HCT116 (cell line): Measurements from ENCODE around the gene TBCD. TPM values are rescaled to one million over a fixed set of nuclear protein-coding genes. Genes with fewer than 3 reads are reported as not detected.

Experiments
- ATAC-seq: fragments of 200-7000 bp; cut with Tn5 transposase; 2 replicates; pipeline ENCODE4 v1.9.1; 2020; ENCODE audit warnings: mild to moderate bottlenecking, moderate library complexity
- BruUV-seq: library from RNA; stranded (reverse); fragments of 400-500 nt; replicated peaks from 2 replicates; lab custom pipeline; 2021; lab: Mats Ljungman, UMichigan
- CTCF ChIA-PET: fragments of 300-600 bp; sonication (Branson Sonifier 250); formaldehyde crosslinking; loops from one replicate; lab custom pipeline; 2021; ENCODE audit warnings: antibody characterized with exemption; lab: Charles Lee
- POLR2A ChIA-PET: fragments of 300-600, 350-600 bp; sonication (Branson Sonifier 250); formaldehyde crosslinking; loops from one replicate; lab custom pipeline; 2021; ENCODE audit warnings: antibody characterized with exemption; lab: Charles Lee
- RAD21 ChIA-PET, 2 experiments: fragments of 300-600 bp; sonication (Branson Sonifier 250); formaldehyde crosslinking; loops; one replicate each; lab custom pipeline; 2023; ENCODE audit warnings: low total read pairs in 2 of 2; ENCODE audit not compliant: uncharacterized antibody in 2 of 2, unreplicated experiment in 2 of 2, low non-redundant PET in 1 of 2; lab: Charles Lee
- DNase-seq: peaks from one replicate; pipeline ENCODE4 v3.0.0-alpha.2; 2010; ENCODE audit warnings: low read depth, low spot score
- H2AFZ ChIP-seq: fragments of 200-600 bp; shearing (Covaris generic), sonication (generic); 2 replicates; pipeline ENCODE4 v1.6.1; 2017; ENCODE audit warnings: low read depth, mixed run types, mixed read lengths, antibody characterized with exemption, low read length; ENCODE audit not compliant: poor library complexity, severe bottlenecking
- H3K27ac ChIP-seq: 2 replicates; pipeline ENCODE4 v1.5.1; 2012; ENCODE audit warnings: low read depth, low read length
- H3K27me3 ChIP-seq: fragments of 200-600 bp; sonication (generic); 2 replicates; pipeline ENCODE4 v1.6.1; 2016; ENCODE audit warnings: mixed run types, low read length, mixed read lengths; ENCODE audit not compliant: insufficient read depth
- H3K36me3 ChIP-seq, 2 experiments: fragments of 200-500 bp in 1 of 2; fragments of 200-600 bp in 1 of 2; sonication (Bioruptor generic) in 1 of 2; sonication (generic) in 1 of 2; 2 replicates each; pipeline versions ENCODE4 v1.5.1 to v1.6.1; 2014 to 2016; ENCODE audit warnings: low read length in 2 of 2, inconsistent platforms in 1 of 2, mixed read lengths in 1 of 2, mixed run types in 1 of 2; ENCODE audit not compliant: insufficient read depth in 2 of 2, control insufficient read depth in 1 of 2
- H3K4me1 ChIP-seq, 2 experiments: fragments of 200-600 bp in 1 of 2; sonication (generic) in 1 of 2; 2 replicates each; pipeline versions ENCODE4 v1.5.1 to v1.6.1; 2012 to 2017; ENCODE audit warnings: low read length in 2 of 2, inconsistent platforms in 1 of 2, mild to moderate bottlenecking in 1 of 2, mixed read lengths in 1 of 2, mixed run types in 1 of 2, moderate library complexity in 1 of 2; ENCODE audit not compliant: insufficient read depth in 2 of 2, control insufficient read depth in 1 of 2
- H3K4me2 ChIP-seq: fragments of 200-600 bp; sonication (generic); 2 replicates; pipeline ENCODE4 v1.6.1; 2017; ENCODE audit warnings: mixed run types, low read length, mixed read lengths
- H3K4me3 ChIP-seq, 2 experiments: fragments of 200-600 bp in 1 of 2; sonication (generic) in 1 of 2; replicated peaks in 1 of 2; 2 replicates each; pipeline ENCODE4 v1.5.1; 2011 to 2016; ENCODE audit warnings: low read length in 2 of 2, control low read depth in 1 of 2, low read depth in 1 of 2, mild to moderate bottlenecking in 1 of 2, mixed read lengths in 1 of 2, mixed run types in 1 of 2
- H3K79me2 ChIP-seq: fragments of 200-600 bp; sonication (generic); 2 replicates; pipeline ENCODE4 v1.6.1; 2017; ENCODE audit warnings: mild to moderate bottlenecking, mixed run types, low read length, moderate library complexity, mixed read lengths; ENCODE audit not compliant: insufficient read depth
- H3K9ac ChIP-seq: fragments of 200-600 bp; sonication (generic); 2 replicates; pipeline ENCODE4 v1.6.1; 2016; ENCODE audit warnings: low read length, mixed read lengths
- H3K9me2 ChIP-seq: fragments of 200-600 bp; sonication (generic), shearing (Covaris generic); 2 replicates; pipeline ENCODE4 v1.6.1; 2017; ENCODE audit warnings: mixed run types, mild to moderate bottlenecking, moderate library complexity; ENCODE audit not compliant: insufficient read depth
- H3K9me3 ChIP-seq, 2 experiments: fragments of 200-500 bp in 1 of 2; fragments of 200-600 bp in 1 of 2; sonication (Bioruptor generic) in 1 of 2; sonication (generic) in 1 of 2; 2 replicates each; pipeline ENCODE4 v1.6.1; 2014 to 2017; ENCODE audit warnings: low read length in 2 of 2, mixed read lengths in 2 of 2, inconsistent platforms in 1 of 2, low read depth in 1 of 2, mild to moderate bottlenecking in 1 of 2, mixed run types in 1 of 2, moderate library complexity in 1 of 2; ENCODE audit not compliant: control insufficient read depth in 1 of 2, insufficient read depth in 1 of 2
- H4K20me1 ChIP-seq: fragments of 200-600 bp; sonication (generic), shearing (Covaris generic); 2 replicates; pipeline ENCODE4 v1.6.1; 2017; ENCODE audit warnings: mixed run types, mild to moderate bottlenecking, moderate library complexity; ENCODE audit not compliant: insufficient read depth
- CBX3 ChIP-seq: IDR thresholded peaks from 2 replicates; pipeline ENCODE4 v1.6.1; 2012; ENCODE audit warnings: low read depth
- CEBPB ChIP-seq: IDR thresholded peaks from 2 replicates; pipeline ENCODE4 v1.6.1; 2012; ENCODE audit warnings: low read depth
- EZH2 ChIP-seq: fragments of 200-600 bp; sonication (generic); IDR thresholded peaks from 2 replicates; pipeline ENCODE4 v1.6.1; 2017; ENCODE audit warnings: antibody characterized with exemption, mixed run types
- EZH2phosphoT487 ChIP-seq: fragments of 200-600 bp; IDR thresholded peaks from 2 replicates; pipeline ENCODE4 v1.6.1; 2018; ENCODE audit warnings: antibody characterized with exemption, borderline replicate concordance
- FOSL1 ChIP-seq: IDR thresholded peaks from 2 replicates; pipeline ENCODE4 v1.6.1; 2012; ENCODE audit warnings: low read depth
- POLR2A ChIP-seq: IDR thresholded peaks from 2 replicates; pipeline ENCODE4 v1.7.0; 2011; ENCODE audit warnings: borderline replicate concordance; ENCODE audit not compliant: insufficient read depth, insufficient read length; ENCODE audit errors: extremely low read depth
- POLR2AphosphoS5 ChIP-seq: IDR thresholded peaks from 2 replicates; pipeline ENCODE4 v1.6.1; 2011; ENCODE audit warnings: mild to moderate bottlenecking, low read depth, low read length, moderate library complexity
- RAD21 ChIP-seq: IDR thresholded peaks from 2 replicates; pipeline ENCODE4 v1.6.1; 2012; ENCODE audit warnings: low read depth, mild to moderate bottlenecking
- SIN3A ChIP-seq: IDR thresholded peaks from 2 replicates; pipeline ENCODE4 v1.6.1; 2012; ENCODE audit warnings: low read depth
- SRF ChIP-seq: IDR thresholded peaks from 2 replicates; pipeline ENCODE4 v1.6.1; 2012; ENCODE audit warnings: low read depth
- YY1 ChIP-seq: IDR thresholded peaks from 2 replicates; pipeline ENCODE4 v1.6.1; 2011; ENCODE audit warnings: low read length, low read depth, moderate library complexity, mild to moderate bottlenecking; ENCODE audit not compliant: insufficient replicate concordance; ENCODE audit errors: extremely low read depth
- ZFX ChIP-seq: fragments of 450-650 bp; IDR thresholded peaks from 2 replicates; pipeline ENCODE4 v1.6.1; 2017
- intact Hi-C: fragments of 100-400 bp; cut with micrococcal nuclease; formaldehyde crosslinking; loops from 2 replicates; pipeline ENCODE4 v1.10.0; 2022
- total RNA-seq: library from RNA; stranded (reverse); gene quantifications from one replicate; pipeline ENCODE4 v1.2.1, GENCODE V29; 2021; ENCODE audit not compliant: unreplicated experiment

TBCD gene
- total RNA-seq, 1 experiment from 2014 or later, result 152 TPM

- Histone ChIP-seq H3K27ac (no peak overlapping the region), H3K9ac (no peak overlapping the region), H2AFZ (no peak overlapping the region), H3K36me3 (no peaks in the 10 kb centered on the region), H3K9me3 (no peaks in the 10 kb centered on the region), H3K27me3 (no peaks in the 10 kb centered on the region), H3K4me1 (no peaks in the 10 kb centered on the region)
- DNase-seq (no peak), ATAC-seq (no peak)
- CTCF ChIA-PET, result no interaction called here
- no TSS peak for BruUV-seq
- RAD21 ChIA-PET, result no interaction called here
- intact Hi-C loops, result no loop called here
- TF ChIP-seq FOSL1 (no peak), CEBPB (no peak), SRF (no peak), ZFX (no peak), SIN3A (no peak), POLR2A (no peak)
- TF ChIP-seq, all 23 proteins: peak for 0
- H3K4me2 ChIP-seq, result no peak overlapping the region
- H3K79me2 ChIP-seq, result no peaks in the 10 kb centered on the region
- POLR2A ChIA-PET, result no interaction called here
- H4K20me1 ChIP-seq, result no peaks in the 10 kb centered on the region
- H3K4me3 ChIP-seq, result no peak overlapping the region
- H3K9me2 ChIP-seq, result no peaks in the 10 kb centered on the region
Observed at GRCh38 chr17:82965371-82965770, 213.5 kb downstream of the TBCD start.

- Histone ChIP-seq H3K4me3 (no peak overlapping the region), H3K9me3 (no peaks in the 10 kb centered on the region), H3K27me3 (no peaks in the 10 kb centered on the region), H3K27ac (no peak overlapping the region), H3K9ac (no peak overlapping the region), H3K36me3 (no peaks in the 10 kb centered on the region), H3K9me2 (no peaks in the 10 kb centered on the region), H3K79me2 (no peaks in the 10 kb centered on the region), H3K4me1 (no peaks in the 10 kb centered on the region)
- CTCF ChIA-PET, result no interaction called here
- DNase-seq, result no peak
- POLR2A ChIA-PET, result no interaction called here
- BruUV-seq, result no TSS peak
- TF ChIP-seq EZH2 (no peak), CBX3 (no peak), EZH2phosphoT487 (no peak), SRF (no peak), RAD21 (no peak), YY1 (no peak), POLR2AphosphoS5 (no peak)
- TF ChIP-seq, all 23 proteins: peak for 0
- Histone ChIP-seq H3K4me2 (no peak overlapping the region), H4K20me1 (no peaks in the 10 kb centered on the region), H2AFZ (no peak overlapping the region)
- RAD21 ChIA-PET, result no interaction called here
- intact Hi-C loops, result no loop called here
- no peak for ATAC-seq
Observed at GRCh38 chr17:82966415-82966814, 214.6 kb downstream of the TBCD start.
